A204.1 (cell line): Measurements from ENCODE around the gene C17orf50.

ENCODE experiments used
- FAIRE-seq: peaks from 2 replicates; lab custom pipeline; 2012; peaks lifted over from hg19 to GRCh38; lab: Jason Lieb, UNC

C17orf50 gene

DNA sequence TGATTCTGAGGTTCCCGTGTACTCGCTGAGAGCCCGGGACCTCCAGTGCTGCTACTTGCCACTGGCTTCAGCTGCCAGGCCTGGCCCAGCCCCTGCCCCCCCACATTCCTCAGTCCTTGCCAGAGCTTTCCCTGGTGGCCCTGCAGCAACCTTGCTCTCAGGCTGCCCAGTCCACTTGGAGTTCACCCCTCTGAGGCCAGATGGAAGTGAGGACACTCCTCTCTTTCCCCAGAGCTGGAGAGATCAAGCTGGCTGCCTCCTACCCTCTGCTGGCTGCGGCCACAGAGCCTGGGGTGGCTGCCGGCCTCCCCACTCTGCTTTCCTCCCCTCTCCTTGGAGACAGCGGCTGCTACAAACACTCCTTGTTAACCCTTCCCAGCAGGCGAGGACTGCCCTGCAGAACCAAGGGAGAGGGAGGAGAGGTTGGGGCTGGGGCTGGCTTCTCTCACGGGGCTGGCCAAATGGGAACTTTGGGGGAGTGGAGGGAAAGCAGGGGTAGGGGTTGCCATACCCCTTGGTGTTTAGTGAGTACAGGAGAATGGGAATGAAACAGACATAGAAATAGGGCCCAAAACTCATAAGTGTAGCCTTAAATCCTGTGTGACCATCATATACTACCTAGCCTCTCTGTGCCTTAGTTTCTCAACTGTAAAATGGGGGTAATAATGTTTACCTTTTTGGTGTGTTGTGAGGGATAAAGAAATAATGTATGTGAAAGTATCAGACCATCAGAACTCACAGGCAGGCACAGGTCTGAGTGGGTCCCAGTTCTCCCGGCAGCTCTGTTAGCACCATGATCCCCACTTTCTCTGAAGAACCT, 7.5 kb upstream of the C17orf50 start, which contains the start of gene GAS2L2:
TSS of gene GAS2L2 (minus strand) at position 295 of the 820 bp plus-strand sequence. CDS start 389 bp downstream, outside the sequence.
- FAIRE-seq: no peak

- no peak for FAIRE-seq
Observed at GRCh38 chr17:35757243-35757642, 3.4 kb upstream of the C17orf50 start.

DNA sequence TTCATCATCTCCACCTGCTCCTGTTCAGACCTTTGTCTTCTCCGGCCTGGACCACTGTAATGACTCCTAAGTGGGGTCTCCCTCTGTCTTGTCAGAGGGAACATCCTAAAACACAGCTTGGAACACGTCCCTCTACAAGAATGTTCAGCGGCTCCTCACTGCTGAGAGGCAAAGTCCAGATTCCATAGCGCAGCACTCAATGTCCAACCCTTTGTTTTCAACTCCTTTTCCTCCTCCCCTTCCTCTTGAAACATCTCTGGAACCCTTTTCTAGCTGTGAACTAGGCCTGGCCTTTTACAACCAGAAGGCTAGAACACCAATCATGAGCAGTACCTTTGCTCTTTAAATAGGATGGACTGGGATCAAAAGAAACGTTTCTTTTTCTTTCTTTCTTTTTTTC, 914 bp downstream of the C17orf50 start:
- FAIRE-seq: no peak

DNA sequence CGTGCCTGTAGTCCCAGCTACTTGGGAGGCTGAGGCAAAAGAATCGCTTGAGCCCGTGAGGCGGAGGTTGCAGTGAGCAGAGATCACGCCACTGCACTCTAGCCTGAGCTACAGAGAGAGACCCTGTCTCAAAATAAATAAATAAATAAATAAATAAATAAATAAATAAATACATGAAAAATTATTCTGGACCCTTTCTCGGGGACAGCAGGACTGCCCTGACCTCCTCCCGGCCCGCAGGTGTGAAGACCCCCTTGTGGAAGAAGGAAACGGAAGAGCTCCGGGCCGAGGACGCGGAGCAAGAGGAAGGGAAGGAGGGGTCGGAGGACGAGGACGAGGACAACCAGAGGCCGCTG, 3.1 kb downstream of the C17orf50 start:
- FAIRE-seq: no peak

GRCh38 chr17:35764123-35764991, 3.7 kb downstream of the C17orf50 start:
- FAIRE-seq: no peak

GRCh38 chr17:35765086-35765710, 4.5 kb downstream of the C17orf50 start:
- FAIRE-seq: no peak

DNA sequence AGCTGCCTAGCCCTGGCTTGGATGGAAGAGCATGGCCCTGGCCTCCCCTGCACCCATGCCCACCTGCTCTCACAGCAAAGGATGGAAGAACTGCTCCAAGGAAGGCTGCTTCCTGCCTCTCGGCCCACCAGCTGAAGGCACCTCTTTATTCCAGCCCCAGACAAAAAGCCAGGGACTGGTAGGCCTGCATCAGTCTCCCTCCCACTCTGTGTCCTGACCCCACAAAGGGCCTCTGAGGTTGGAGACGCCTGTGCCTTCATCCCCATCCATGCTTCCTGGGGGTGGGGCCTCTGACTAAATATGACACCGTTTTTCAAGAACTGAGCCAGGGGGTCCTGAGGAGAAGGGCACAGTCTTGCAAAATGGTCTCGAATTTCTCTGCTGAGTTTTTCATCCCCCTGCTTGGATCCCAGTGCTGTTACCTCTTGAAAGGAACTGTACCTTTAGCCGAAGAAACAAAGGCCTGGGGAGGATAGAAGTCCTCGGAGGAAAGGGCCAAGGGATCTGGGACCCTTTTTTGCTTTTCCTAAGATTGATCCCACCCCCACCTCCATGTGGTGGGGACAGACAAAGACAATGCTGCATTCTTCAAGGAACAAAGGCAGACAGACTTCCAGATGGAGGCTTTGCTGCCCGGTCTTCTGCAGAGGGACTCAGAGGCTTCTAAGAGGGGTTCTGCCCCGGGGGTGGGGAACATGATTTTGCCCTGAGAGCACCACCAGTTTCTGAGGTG, 5.2 kb downstream of the C17orf50 start:
- FAIRE-seq: no peak

- no peak for FAIRE-seq
Observed at GRCh38 chr17:35766489-35766877, 5.8 kb downstream of the C17orf50 start.

GRCh38 chr17:35766903-35767510, 6.3 kb downstream of the C17orf50 start:
- no peak for FAIRE-seq

DNA sequence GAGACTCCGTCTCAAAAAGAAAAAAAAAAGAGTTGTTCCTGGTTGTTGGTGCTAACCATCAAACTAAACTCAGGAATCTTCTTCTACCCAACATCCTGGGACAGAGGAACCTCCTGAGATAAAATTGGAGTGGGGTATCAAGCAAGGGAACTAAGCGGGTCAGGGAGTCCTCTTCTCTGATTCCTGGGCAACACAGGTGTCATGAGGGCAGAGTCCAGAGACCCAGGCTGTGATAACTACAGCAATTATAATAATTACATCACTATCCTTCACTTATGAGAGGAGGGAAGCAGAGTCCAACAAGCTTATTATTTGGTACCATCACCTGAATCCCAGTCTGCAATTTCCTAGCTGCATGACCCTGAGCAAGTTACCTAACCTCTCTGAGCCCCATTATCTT, 8.1 kb downstream of the C17orf50 start:
- no peak for FAIRE-seq

DNA sequence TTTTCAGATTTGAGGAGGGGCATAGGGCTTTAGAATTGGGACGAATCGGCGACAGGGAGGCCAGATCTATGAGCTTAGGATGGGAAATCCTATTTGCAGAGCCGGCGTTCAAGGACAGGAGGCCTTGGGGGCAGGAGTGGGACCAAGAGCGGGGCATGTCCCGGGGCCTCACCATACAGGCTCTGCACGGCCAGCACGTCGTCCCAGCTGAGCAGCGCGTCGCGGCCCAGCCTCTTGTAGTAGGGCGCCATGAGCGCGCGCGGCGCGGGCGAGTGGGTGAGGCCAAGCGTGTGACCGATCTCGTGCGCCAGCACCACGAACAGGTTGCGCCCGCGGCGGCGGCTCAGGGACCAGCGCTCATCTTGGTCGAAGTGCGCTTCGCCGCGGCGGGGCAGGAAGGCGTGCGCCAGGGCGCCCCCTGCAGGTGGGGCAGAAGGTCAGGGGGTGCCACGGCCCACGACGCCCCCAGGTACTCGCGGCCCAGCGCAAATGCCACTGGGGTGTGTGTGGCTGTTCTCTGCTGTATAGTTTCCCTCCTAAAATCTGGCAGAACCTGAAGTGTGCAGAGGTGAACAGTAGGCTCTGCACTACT, 9.3 kb downstream of the C17orf50 start:
- no peak for FAIRE-seq

DNA sequence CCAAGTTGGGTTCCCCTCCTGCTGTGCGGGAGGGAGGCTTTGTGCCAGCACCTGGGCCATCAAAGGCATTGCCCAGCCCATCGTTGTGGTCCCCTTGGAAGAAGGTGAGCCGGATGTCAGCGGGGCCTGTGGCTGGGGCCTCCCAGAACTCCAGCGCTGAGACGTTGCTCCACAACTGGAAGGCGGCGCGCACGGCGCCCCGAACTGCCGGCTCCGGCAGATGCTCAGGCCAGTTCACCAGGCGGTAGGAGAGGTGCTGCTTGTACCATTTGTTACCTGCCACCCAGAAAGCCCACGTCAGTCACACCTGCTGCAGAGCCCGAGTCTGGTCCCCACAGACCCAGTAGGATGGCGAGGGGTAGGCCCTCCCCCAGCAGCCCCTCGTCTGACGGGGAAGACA, 12.4 kb downstream of the C17orf50 start:
- FAIRE-seq: no peak

- FAIRE-seq: no peak
Observed at GRCh38 chr17:35773679-35774425, 13.2 kb downstream of the C17orf50 start.

GRCh38 chr17:35774499-35774898, 13.8 kb downstream of the C17orf50 start:
- no peak for FAIRE-seq

GRCh38 chr17:35775039-35775438, 14.4 kb downstream of the C17orf50 start:
- no peak for FAIRE-seq

DNA sequence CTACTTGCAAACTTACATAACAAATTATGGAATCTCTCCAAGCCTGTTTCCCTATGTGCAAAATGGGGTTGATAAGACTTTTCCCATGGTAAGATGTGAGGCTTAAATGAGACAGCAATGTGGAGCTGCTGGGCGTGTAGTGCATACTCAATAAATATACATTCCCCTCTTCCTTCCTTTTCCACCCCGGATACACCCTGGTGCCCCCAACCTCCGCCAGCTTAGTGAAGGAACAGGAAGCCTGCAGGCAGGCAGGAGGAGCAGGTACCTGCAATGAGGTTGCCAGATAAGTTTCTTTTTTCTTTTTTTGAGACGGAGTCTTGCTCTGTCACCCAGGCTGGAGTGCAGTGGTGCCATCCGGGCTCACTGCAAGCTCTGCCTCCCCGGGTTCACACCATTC, 14.9 kb downstream of the C17orf50 start:
- no peak for FAIRE-seq

GRCh38 chr17:35778641-35779196, 18.0 kb downstream of the C17orf50 start:
- FAIRE-seq: no peak

- no peak for FAIRE-seq
Observed at GRCh38 chr17:35780950-35781349, 20.3 kb downstream of the C17orf50 start.

GRCh38 chr17:35784895-35785294, 24.2 kb downstream of the C17orf50 start:
- FAIRE-seq: no peak

DNA sequence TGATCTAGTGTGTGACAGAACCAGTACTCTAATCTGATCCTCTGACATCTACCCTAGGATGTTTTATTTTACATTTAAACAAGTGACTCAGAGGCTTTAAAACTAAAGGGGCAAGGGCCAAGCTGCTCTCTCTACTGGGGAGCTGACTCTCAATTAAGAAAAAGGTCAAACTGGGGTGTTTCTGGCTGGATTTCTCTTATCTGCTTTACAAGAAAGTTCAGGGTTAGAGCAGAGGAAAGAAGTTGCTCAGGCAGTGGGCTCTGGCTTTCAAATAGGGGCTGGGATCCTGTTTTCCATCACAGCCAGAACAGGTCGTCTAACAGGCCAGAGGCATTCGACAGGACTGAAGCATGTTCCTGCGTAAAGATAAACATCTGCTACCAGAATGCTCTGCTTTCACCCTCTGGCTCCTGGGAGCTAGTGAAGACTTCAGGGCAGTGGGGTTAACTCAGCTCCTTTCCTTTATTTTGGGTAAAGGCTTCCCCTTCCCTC, 26.3 kb downstream of the C17orf50 start:
- FAIRE-seq: no peak
